HEK293T (cell line): ENCODE results near the gene LENG8.

Experiments
- BHLHE40 ChIP-seq: fragments of 450-650 bp; IDR thresholded peaks from 2 replicates; pipeline ENCODE4 v1.6.1; 2016; ENCODE audit warnings: mild to moderate bottlenecking, moderate library complexity, borderline replicate concordance
- ELF4 ChIP-seq: fragments of 450-650 bp; IDR thresholded peaks from 2 replicates; pipeline ENCODE4 v1.6.1; 2017; ENCODE audit warnings: antibody characterized with exemption
- SP1 ChIP-seq: fragments of 450-650 bp; IDR thresholded peaks from 2 replicates; pipeline ENCODE4 v1.6.1; 2017
- SUZ12 ChIP-seq: fragments of 450-650 bp; IDR thresholded peaks from 2 replicates; pipeline ENCODE4 v1.6.1; 2016; ENCODE audit warnings: mild to moderate bottlenecking

- TF ChIP-seq SUZ12 (no peak), SP1 (no peak), BHLHE40 (no peak), ELF4 (no peak)
Measured at GRCh38 chr19:54482889-54483288, 33.9 kb downstream of the LENG8 start.
